ENCODE data around the gene INHBC.

GRCh38 chr12:57459750-57460467, 25.3 kb downstream of the INHBC start, which contains the start of gene GLI1:
- TF ChIP-seq, protein P1, sequence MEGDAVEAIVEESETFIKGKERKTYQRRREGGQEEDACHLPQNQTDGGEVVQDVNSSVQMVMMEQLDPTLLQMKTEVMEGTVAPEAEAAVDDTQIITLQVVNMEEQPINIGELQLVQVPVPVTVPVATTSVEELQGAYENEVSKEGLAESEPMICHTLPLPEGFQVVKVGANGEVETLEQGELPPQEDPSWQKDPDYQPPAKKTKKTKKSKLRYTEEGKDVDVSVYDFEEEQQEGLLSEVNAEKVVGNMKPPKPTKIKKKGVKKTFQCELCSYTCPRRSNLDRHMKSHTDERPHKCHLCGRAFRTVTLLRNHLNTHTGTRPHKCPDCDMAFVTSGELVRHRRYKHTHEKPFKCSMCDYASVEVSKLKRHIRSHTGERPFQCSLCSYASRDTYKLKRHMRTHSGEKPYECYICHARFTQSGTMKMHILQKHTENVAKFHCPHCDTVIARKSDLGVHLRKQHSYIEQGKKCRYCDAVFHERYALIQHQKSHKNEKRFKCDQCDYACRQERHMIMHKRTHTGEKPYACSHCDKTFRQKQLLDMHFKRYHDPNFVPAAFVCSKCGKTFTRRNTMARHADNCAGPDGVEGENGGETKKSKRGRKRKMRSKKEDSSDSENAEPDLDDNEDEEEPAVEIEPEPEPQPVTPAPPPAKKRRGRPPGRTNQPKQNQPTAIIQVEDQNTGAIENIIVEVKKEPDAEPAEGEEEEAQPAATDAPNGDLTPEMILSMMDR (IDR thresholded peaks at IDR 0.05), result no peak
- TF ChIP-seq CHD2 (IDR thresholded peaks at IDR 0.05; ENCODE audit: low read length, partially characterized antibody) (no peak), EZH2phosphoT487 (IDR thresholded peaks at IDR 0.05; ENCODE audit: borderline replicate concordance, low read depth) (no peak), NFIC (IDR thresholded peaks at IDR 0.05; ENCODE audit: borderline replicate concordance) (no peak), TCF12 (IDR thresholded peaks at IDR 0.05) (no peak), NRF1 (IDR thresholded peaks at IDR 0.05; ENCODE audit: low read depth, low read length) (no peak), JUND (IDR thresholded peaks at IDR 0.05) (no peak), TEAD4 (IDR thresholded peaks at IDR 0.05; ENCODE audit: borderline replicate concordance, insufficient read depth) (no peak), GATA2 (CRISPR knock-in tag; IDR thresholded peaks at IDR 0.05) (no peak), GABPA (IDR thresholded peaks at IDR 0.05; ENCODE audit: low read depth) (no peak), FOXM1 (IDR thresholded peaks at IDR 0.05; ENCODE audit: low read depth) (no peak)
- TF ChIP-seq, protein P2, sequence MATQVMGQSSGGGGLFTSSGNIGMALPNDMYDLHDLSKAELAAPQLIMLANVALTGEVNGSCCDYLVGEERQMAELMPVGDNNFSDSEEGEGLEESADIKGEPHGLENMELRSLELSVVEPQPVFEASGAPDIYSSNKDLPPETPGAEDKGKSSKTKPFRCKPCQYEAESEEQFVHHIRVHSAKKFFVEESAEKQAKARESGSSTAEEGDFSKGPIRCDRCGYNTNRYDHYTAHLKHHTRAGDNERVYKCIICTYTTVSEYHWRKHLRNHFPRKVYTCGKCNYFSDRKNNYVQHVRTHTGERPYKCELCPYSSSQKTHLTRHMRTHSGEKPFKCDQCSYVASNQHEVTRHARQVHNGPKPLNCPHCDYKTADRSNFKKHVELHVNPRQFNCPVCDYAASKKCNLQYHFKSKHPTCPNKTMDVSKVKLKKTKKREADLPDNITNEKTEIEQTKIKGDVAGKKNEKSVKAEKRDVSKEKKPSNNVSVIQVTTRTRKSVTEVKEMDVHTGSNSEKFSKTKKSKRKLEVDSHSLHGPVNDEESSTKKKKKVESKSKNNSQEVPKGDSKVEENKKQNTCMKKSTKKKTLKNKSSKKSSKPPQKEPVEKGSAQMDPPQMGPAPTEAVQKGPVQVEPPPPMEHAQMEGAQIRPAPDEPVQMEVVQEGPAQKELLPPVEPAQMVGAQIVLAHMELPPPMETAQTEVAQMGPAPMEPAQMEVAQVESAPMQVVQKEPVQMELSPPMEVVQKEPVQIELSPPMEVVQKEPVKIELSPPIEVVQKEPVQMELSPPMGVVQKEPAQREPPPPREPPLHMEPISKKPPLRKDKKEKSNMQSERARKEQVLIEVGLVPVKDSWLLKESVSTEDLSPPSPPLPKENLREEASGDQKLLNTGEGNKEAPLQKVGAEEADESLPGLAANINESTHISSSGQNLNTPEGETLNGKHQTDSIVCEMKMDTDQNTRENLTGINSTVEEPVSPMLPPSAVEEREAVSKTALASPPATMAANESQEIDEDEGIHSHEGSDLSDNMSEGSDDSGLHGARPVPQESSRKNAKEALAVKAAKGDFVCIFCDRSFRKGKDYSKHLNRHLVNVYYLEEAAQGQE (IDR thresholded peaks at IDR 0.05; ENCODE audit: low read depth, low read length), result no peak
- TF ChIP-seq, protein P3, sequence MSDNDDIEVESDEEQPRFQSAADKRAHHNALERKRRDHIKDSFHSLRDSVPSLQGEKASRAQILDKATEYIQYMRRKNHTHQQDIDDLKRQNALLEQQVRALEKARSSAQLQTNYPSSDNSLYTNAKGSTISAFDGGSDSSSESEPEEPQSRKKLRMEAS (IDR thresholded peaks at IDR 0.05; ENCODE audit: low read depth), result no peak; the same call in 1 of the 2 replicates
